ENCODE data around the gene TECR. TPM values are rescaled to one million over a fixed set of nuclear protein-coding genes. Genes with fewer than 3 reads are reported as not detected.

TECR gene
- total and polyA plus RNA-seq, 9 of the 15 experiments (the other 6 are each of a cell fraction or from before 2014, with no cell fraction given), result 29.3 to 211 (median 81.4) TPM

DNA sequence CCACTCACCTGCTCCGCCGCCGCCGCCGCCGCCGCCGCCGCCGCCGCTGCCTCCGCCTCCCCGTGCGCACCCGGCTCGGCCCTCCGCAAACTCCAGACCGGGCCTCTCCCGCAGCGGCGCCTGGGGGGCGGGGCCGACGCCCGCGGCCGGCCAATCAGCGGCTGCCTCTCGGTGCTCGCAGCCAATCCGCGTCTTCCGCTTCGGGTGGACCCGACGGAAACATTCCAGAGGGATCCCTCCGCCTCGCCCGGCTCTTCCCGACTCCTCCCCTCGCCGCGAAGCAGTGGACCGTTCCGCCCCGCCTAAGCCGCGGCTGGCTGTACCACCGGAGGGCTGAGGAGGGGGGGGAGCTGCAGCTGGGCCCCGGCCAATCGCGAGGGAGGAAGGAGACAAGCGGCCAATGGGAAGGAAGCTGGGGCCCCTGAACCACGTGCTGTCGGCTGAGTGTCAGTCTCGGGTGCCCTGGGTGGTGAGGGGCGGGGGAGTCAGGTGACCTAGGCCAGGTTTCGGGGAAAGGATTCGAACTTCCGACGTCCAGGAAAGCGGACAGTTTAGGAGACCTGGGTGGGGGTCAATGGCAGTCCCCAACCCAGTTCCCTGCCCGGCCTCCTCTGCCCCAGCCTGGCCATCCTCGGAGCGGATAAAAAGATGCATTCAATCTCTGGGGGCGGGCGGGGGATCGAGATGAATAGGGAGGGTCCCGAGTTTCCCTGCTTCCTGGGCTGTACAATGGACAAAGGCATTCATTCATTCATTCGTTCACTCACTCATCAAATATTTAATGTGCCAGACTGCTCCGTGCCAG lies 33.2 kb upstream of the TECR start, which contains the start of gene GIPC1 (continued):
- peak; percentile 32 for TF ChIP-seq TBP (optimal IDR thresholded peaks at IDR 0.05; ENCODE audit: low read depth, low read length)
- TF ChIP-seq ETS2 (tag; IDR thresholded peaks at IDR 0.05; ENCODE audit: borderline replicate concordance, poor library complexity, severe bottlenecking), result no peak
- TF ChIP-seq ZNF589 (CRISPR knock-in tag; IDR thresholded peaks at IDR 0.05; ENCODE audit: low read depth), result no peak
- no peak for TF ChIP-seq CBX2 (IDR thresholded peaks at IDR 0.05; ENCODE audit: insufficient read depth, low read length, poor library complexity, severe bottlenecking)
- TF ChIP-seq POLR2A (conservative IDR thresholded peaks at IDR 0.05), result no peak
- peak; percentile 98 for TF ChIP-seq L3MBTL2 (IDR thresholded peaks at IDR 0.05)
- TF ChIP-seq, protein P1, sequence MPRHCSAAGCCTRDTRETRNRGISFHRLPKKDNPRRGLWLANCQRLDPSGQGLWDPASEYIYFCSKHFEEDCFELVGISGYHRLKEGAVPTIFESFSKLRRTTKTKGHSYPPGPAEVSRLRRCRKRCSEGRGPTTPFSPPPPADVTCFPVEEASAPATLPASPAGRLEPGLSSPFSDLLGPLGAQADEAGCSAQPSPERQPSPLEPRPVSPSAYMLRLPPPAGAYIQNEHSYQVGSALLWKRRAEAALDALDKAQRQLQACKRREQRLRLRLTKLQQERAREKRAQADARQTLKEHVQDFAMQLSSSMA (CRISPR knock-in tag; IDR thresholded peaks at IDR 0.05), result no peak
- TF ChIP-seq NCOA6 (IDR thresholded peaks at IDR 0.05), result peak; percentile 76
- TF ChIP-seq, protein P2, sequence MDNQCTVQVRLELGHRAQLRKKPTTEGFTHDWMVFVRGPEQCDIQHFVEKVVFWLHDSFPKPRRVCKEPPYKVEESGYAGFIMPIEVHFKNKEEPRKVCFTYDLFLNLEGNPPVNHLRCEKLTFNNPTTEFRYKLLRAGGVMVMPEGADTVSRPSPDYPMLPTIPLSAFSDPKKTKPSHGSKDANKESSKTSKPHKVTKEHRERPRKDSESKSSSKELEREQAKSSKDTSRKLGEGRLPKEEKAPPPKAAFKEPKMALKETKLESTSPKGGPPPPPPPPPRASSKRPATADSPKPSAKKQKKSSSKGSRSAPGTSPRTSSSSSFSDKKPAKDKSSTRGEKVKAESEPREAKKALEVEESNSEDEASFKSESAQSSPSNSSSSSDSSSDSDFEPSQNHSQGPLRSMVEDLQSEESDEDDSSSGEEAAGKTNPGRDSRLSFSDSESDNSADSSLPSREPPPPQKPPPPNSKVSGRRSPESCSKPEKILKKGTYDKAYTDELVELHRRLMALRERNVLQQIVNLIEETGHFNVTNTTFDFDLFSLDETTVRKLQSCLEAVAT (IDR thresholded peaks at IDR 0.05), result peak in 1 of 2 experiments; percentile 98; a peak in 2 of 4 replicates
- no peak for TF ChIP-seq MTA1 (IDR thresholded peaks at IDR 0.05; ENCODE audit: borderline replicate concordance)
- no peak for TF ChIP-seq HDAC8 (tag; IDR thresholded peaks at IDR 0.05)
- TF ChIP-seq PRPF4 (IDR thresholded peaks at IDR 0.05; ENCODE audit: insufficient read depth, low read depth, low read length, poor library complexity, severe bottlenecking), result no peak
- TF ChIP-seq POLR2AphosphoS2 (IDR thresholded peaks at IDR 0.05; ENCODE audit: low read length), result no peak
- no peak for TF ChIP-seq NCOA2 (IDR thresholded peaks at IDR 0.05; ENCODE audit: partially characterized antibody in 2 of 2)
- TF ChIP-seq CC2D1A (IDR thresholded peaks at IDR 0.05), result peak; percentile 100
- TF ChIP-seq MTF1 (CRISPR knock-in tag; IDR thresholded peaks at IDR 0.05; ENCODE audit: borderline replicate concordance), result no peak
- no peak for TF ChIP-seq HDAC3 (IDR thresholded peaks at IDR 0.05; ENCODE audit: borderline replicate concordance, partially characterized antibody)
- no peak for TF ChIP-seq FOXA1 (IDR thresholded peaks at IDR 0.05; ENCODE audit: borderline replicate concordance)
- TF ChIP-seq KDM5B (IDR thresholded peaks at IDR 0.05; ENCODE audit: insufficient replicate concordance, low read depth, low read length), result no peak
- TF ChIP-seq PTTG1 (tag; IDR thresholded peaks at IDR 0.05; ENCODE audit: low read depth), result no peak
- no peak for TF ChIP-seq RFX1 (IDR thresholded peaks at IDR 0.05)
- TF ChIP-seq CEBPZ (IDR thresholded peaks at IDR 0.05; ENCODE audit: borderline replicate concordance, low read depth, low read length), result no peak
- TF ChIP-seq MAFK (IDR thresholded peaks at IDR 0.05; ENCODE audit: low read length), result no peak
